Skeletal muscle tissue (tissue), 4 donors: ENCODE results near the gene GRM8. TPM values are rescaled to one million over a fixed set of nuclear protein-coding genes. Genes with fewer than 3 reads are reported as not detected.

Experiments used
- H3K27ac ChIP-seq: one replicate; pipeline ENCODE4 v1.7.0; 2013; ENCODE audit warnings: mild to moderate bottlenecking, low read depth, low read length, inconsistent platforms
- H3K27me3 ChIP-seq, 3 donors: one replicate each; pipeline ENCODE4 v1.7.0; 2013; ENCODE audit warnings: low read length in 3 of 3; ENCODE audit not compliant: control insufficient read depth in 3 of 3, insufficient read depth in 3 of 3
- H3K36me3 ChIP-seq, 3 donors: one replicate each; pipeline ENCODE4 v1.7.0; 2013; ENCODE audit warnings: low read length in 3 of 3; ENCODE audit not compliant: control insufficient read depth in 3 of 3, insufficient read depth in 3 of 3
- H3K4me1 ChIP-seq, 3 donors: one replicate each; pipeline ENCODE4 v1.7.0; 2013; ENCODE audit warnings: low read length in 3 of 3, mild to moderate bottlenecking in 3 of 3; ENCODE audit not compliant: control insufficient read depth in 3 of 3, insufficient read depth in 3 of 3
- H3K4me3 ChIP-seq, 3 donors: one replicate each; pipeline ENCODE4 v1.7.0; 2013; ENCODE audit warnings: low read length in 3 of 3
- H3K9ac ChIP-seq, 3 donors: one replicate each; pipeline ENCODE4 v1.7.0; 2013; ENCODE audit warnings: low read length in 3 of 3, mild to moderate bottlenecking in 3 of 3, moderate library complexity in 2 of 3, low read depth in 1 of 3
- H3K9me3 ChIP-seq, 3 donors: one replicate each; pipeline ENCODE4 v1.7.0; 2013; ENCODE audit warnings: low read length in 3 of 3; ENCODE audit not compliant: control insufficient read depth in 3 of 3
- total RNA-seq: library from RNA; depleted of rRNA; stranded (reverse); fragments of >200 nt; gene quantifications from one replicate; pipeline ENCODE4 v1.2.3, GENCODE V29; 2014
- donor health status: Osteomylitis.

GRM8 gene
- total RNA-seq, 1 donor from 2014 or later: not detected

GRCh38 chr7:126460664-126461063 is 792.1 kb downstream of the GRM8 start:
- H3K9me3 ChIP-seq: no peaks in the 10 kb centered on the region
- H3K36me3 ChIP-seq: no peaks in the 10 kb centered on the region
- H3K4me3 ChIP-seq: no peak overlapping the region
- H3K27ac ChIP-seq: no peak overlapping the region
- no peak overlapping the region for H3K9ac ChIP-seq
- no peaks in the 10 kb centered on the region for H3K27me3 ChIP-seq
- no peaks in the 10 kb centered on the region for H3K4me1 ChIP-seq

GRCh38 chr7:126453104-126453503 is 799.6 kb downstream of the GRM8 start:
- H3K9ac ChIP-seq: no peak overlapping the region
- H3K4me1 ChIP-seq: no peaks in the 10 kb centered on the region
- H3K9me3 ChIP-seq: no peaks in the 10 kb centered on the region
- H3K36me3 ChIP-seq: no peaks in the 10 kb centered on the region
- no peak overlapping the region for H3K4me3 ChIP-seq
- no peaks in the 10 kb centered on the region for H3K27me3 ChIP-seq
- H3K27ac ChIP-seq: no peak overlapping the region

- H3K9ac ChIP-seq: no peak overlapping the region
- H3K9me3 ChIP-seq: no peaks in the 10 kb centered on the region
- H3K36me3 ChIP-seq: no peaks in the 10 kb centered on the region
- H3K27ac ChIP-seq: no peak overlapping the region
- H3K4me1 ChIP-seq: no peaks in the 10 kb centered on the region
- H3K27me3 ChIP-seq: no peaks in the 10 kb centered on the region
- H3K4me3 ChIP-seq: no peak overlapping the region
These were observed 802.5 kb downstream of the GRM8 start for GRCh38 chr7:126450269-126450671.

GRCh38 chr7:126449611-126450268 is 803.0 kb downstream of the GRM8 start:
- H3K27me3 ChIP-seq: no peaks in the 10 kb centered on the region
- no peak overlapping the region for H3K9ac ChIP-seq
- H3K4me1 ChIP-seq: no peaks in the 10 kb centered on the region
- H3K27ac ChIP-seq: no peak overlapping the region
- H3K4me3 ChIP-seq: no peak overlapping the region
- no peaks in the 10 kb centered on the region for H3K36me3 ChIP-seq
- H3K9me3 ChIP-seq: no peaks in the 10 kb centered on the region

- H3K36me3 ChIP-seq: no peaks in the 10 kb centered on the region
- no peaks in the 10 kb centered on the region for H3K27me3 ChIP-seq
- no peak overlapping the region for H3K4me3 ChIP-seq
- H3K4me1 ChIP-seq: no peaks in the 10 kb centered on the region
- no peaks in the 10 kb centered on the region for H3K9me3 ChIP-seq
- H3K27ac ChIP-seq: no peak overlapping the region
- no peak overlapping the region for H3K9ac ChIP-seq
These were observed 804.8 kb downstream of the GRM8 start for GRCh38 chr7:126447984-126448383.

GRCh38 chr7:126445991-126446390 is 806.8 kb downstream of the GRM8 start:
- no peaks in the 10 kb centered on the region for H3K9me3 ChIP-seq

GRCh38 chr7:126443951-126444350 is 808.8 kb downstream of the GRM8 start:
- Histone ChIP-seq H3K27ac (no peak overlapping the region), H3K4me1 (no peaks in the 10 kb centered on the region), H3K27me3 (no peaks in the 10 kb centered on the region), H3K4me3 (no peak overlapping the region), H3K36me3 (no peaks in the 10 kb centered on the region), H3K9ac (no peak overlapping the region), H3K9me3 (no peaks in the 10 kb centered on the region)

More at GRCh38 chr7:126445991-126446390, 806.8 kb downstream of the GRM8 start:
- Histone ChIP-seq H3K4me3 (no peak overlapping the region), H3K36me3 (no peaks in the 10 kb centered on the region), H3K27me3 (no peaks in the 10 kb centered on the region), H3K27ac (no peak overlapping the region), H3K9ac (no peak overlapping the region), H3K4me1 (no peaks in the 10 kb centered on the region)

GRCh38 chr7:126442908-126443307 is 809.8 kb downstream of the GRM8 start:
- Histone ChIP-seq H3K36me3 (no peaks in the 10 kb centered on the region), H3K9ac (no peak overlapping the region), H3K4me1 (no peaks in the 10 kb centered on the region), H3K9me3 (no peaks in the 10 kb centered on the region), H3K4me3 (no peak overlapping the region), H3K27ac (no peak overlapping the region), H3K27me3 (no peaks in the 10 kb centered on the region)

GRCh38 chr7:126441745-126442144 is 811.0 kb downstream of the GRM8 start:
- H3K36me3 ChIP-seq: no peaks in the 10 kb centered on the region
- H3K27ac ChIP-seq: no peak overlapping the region
- no peaks in the 10 kb centered on the region for H3K4me1 ChIP-seq
- H3K9ac ChIP-seq: no peak overlapping the region
- no peaks in the 10 kb centered on the region for H3K9me3 ChIP-seq
- H3K27me3 ChIP-seq: no peaks in the 10 kb centered on the region
- H3K4me3 ChIP-seq: no peak overlapping the region

GRCh38 chr7:126440542-126440941 is 812.2 kb downstream of the GRM8 start:
- H3K9me3 ChIP-seq: no peaks in the 10 kb centered on the region
- no peaks in the 10 kb centered on the region for H3K27me3 ChIP-seq
- H3K4me1 ChIP-seq: no peaks in the 10 kb centered on the region
- H3K9ac ChIP-seq: no peak overlapping the region
- no peaks in the 10 kb centered on the region for H3K36me3 ChIP-seq
- H3K4me3 ChIP-seq: no peak overlapping the region
- no peak overlapping the region for H3K27ac ChIP-seq
